ENCODE results near the gene VEGFA.

- no peak for TF ChIP-seq ZNF274 (IDR thresholded peaks at IDR 0.05; ENCODE audit: low read depth, low read length)
- TF ChIP-seq SUZ12 (IDR thresholded peaks at IDR 0.05; ENCODE audit: extremely low read depth, insufficient read depth, insufficient read length) = no peak
These were observed 7.1 kb downstream of the VEGFA start for GRCh38 chr6:43776799-43777776.

All from NT2/D1 (cell line).